Lower leg skin (tissue), 3 donors: ENCODE data around the gene NUDT22.

Experiments used
- CTCF ChIP-seq, 3 donors: fragments of 450-650 bp; IDR thresholded peaks; one replicate each; pipeline ENCODE4 v1.5.1; 2016; ENCODE audit warnings: antibody characterized with exemption in 3 of 3, mild to moderate bottlenecking in 3 of 3, moderate library complexity in 2 of 3
- POLR2A ChIP-seq, 2 donors: fragments of 450-650 bp; IDR thresholded peaks; one replicate each; pipeline ENCODE4 v1.6.1; 2016 to 2017; ENCODE audit warnings: antibody characterized with exemption in 2 of 2, mild to moderate bottlenecking in 1 of 2, moderate library complexity in 1 of 2

DNA sequence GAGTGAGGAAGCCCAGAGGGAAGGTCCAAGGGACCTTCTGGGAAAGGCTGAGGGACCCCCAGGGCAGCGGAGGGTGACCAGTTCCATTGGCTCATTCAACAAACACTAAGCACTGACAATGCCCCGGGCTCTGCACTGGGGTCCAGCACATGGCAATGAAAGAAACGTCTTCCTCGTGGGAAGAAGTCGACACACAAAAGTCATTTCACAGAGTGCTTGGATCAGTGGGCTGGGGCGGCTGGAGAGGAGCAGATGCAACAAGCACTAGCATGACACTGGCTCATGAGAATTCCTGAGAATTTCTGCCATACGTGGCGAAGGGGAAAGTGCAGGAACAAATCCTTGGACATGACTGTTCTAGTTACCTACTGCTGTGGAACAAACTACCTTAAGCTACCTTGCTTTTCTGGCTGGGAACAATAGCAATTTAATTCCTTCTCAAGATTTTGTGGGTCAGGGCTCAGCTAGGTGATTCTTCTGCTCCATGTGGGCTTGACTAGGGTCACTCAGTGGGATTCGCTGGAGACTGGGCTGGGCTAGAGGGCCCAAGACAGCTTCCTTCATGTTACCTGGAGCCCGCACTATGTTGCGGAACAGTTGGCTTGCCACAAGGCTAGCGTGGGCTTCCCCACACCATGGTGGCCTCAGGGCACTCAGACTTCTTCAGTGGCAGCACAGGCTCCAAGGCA, 47.0 kb upstream of the NUDT22 start:
- TF ChIP-seq CTCF (IDR thresholded peaks at IDR 0.05) (no peak), POLR2A (IDR thresholded peaks at IDR 0.05) (no peak)
